Suppressor macrophage treated with lipopolysaccharide for 4 hours (primary cell): ENCODE data around the gene GIPC3.
A peak's percentile ranks its signal among the peaks of the same experiment; 100 is the strongest.

Experiments used
- DNase-seq: peaks from one replicate; pipeline ENCODE4 v3.0.0-alpha.2; 2020

Gene GIPC3

GRCh38 chr19:3605361-3605760 lies 20.1 kb downstream of the GIPC3 start:
- DNase-seq = no peak

DNA sequence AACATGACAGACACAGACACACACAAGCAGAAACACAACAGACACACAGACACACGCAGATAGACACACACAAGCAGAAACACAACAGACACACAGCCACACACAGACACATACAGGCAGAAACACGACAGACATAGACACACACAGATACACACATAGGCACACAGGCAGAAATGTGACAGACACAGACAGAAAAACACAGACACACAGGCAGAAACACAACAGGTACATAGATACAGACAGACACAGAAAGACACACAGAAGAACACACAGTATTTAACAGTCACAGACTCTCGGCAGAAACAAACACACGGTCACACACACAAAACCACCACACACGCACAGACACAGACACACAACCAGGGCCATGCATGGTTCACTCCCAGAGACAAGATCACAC lies 20.5 kb downstream of the GIPC3 start:
- DNase-seq = no peak

- no peak for DNase-seq
Observed at GRCh38 chr19:3606174-3606689, 21.0 kb downstream of the GIPC3 start.

- peak; percentile 58 for DNase-seq
Observed at GRCh38 chr19:3606690-3607289, 21.5 kb downstream of the GIPC3 start, which contains the start of gene TBXA2R. TBXA2R (minus strand) TSS chr19:3606875; CDS start chr19:3600634, 6,241 bp downstream.

- peak; percentile 42 for DNase-seq
Observed at GRCh38 chr19:3607303-3608078, 22.2 kb downstream of the GIPC3 start.

DNA sequence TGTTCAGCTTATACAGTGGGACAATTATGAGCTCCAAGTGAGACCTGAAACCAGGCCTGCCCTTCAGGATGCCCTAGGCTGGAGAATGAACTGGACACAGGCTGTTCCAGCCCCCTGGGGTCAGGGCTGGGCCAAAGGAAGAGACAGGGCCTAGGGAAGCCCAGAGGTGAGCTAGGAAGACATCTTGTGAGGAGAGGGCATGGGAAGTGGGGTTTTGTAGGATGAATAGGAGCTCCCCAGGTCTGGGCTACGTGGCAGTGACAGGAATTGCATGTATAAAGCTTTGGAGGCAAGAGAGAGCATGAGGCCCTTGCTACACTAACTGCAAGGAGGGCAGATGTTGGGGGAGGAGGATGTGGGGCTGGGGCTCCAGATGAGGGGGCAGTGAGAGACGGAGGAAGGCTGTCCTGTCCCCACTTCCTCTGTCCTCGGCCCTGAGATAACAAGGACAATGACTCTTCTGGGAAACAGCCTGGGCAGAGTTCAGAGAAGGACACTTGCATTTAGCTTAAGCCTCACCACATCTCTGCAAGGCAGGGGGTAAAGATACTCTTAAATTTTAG lies 22.9 kb downstream of the GIPC3 start:
- no peak for DNase-seq

- no peak for DNase-seq
Observed at GRCh38 chr19:3608750-3609322, 23.6 kb downstream of the GIPC3 start.

- DNase-seq = no peak
Observed at GRCh38 chr19:3609779-3610719, 24.8 kb downstream of the GIPC3 start.

DNA sequence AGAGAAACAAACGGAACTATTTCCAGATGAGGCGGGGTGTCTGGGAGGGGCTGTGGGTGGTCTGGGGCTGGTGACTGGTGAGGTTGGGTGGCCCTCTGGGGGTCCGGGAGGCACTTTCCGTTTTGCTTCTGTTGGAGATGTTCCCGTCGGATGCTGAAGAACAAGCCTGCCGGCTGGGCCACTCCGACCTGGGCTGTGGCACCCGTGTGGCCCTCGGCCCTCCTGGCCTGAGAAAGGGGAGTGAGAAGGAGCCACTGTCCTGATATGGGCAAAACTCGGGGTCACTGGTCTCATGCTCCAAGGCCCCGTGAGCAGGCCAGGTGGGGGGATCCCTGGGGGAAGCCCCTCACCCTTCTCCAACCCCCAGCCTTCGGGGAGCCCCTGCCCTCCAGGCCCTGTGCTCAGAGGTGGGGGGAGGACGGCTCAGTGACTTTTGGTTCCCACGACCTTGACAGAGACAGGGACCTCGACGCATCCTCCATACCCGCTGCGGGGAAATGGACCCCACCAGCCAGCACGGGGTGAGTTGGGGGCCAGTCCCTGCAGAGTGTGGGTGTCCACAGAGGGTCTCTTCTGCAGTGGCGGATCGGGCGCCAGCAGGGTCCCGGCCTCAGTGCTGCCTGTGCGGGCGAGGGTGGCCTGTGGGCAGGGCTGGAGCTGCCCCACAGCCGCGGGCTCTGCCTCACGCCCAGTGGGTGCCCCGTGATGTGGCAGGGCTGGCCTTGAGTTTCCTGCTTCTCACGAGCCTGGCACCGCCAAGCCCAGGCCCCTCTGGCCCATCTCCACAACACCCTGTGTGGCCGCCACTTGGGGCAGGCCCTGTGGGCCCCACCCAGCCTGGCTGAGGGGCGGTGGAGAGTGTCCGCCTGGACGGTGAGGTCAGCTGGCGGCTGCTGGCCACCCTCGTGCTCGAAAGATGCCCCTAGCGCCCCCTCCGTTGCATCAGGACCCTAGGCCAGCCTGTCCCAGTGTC lies 25.8 kb downstream of the GIPC3 start:
- no peak for DNase-seq

GRCh38 chr19:3611841-3612240 lies 26.6 kb downstream of the GIPC3 start:
- no peak for DNase-seq

DNA sequence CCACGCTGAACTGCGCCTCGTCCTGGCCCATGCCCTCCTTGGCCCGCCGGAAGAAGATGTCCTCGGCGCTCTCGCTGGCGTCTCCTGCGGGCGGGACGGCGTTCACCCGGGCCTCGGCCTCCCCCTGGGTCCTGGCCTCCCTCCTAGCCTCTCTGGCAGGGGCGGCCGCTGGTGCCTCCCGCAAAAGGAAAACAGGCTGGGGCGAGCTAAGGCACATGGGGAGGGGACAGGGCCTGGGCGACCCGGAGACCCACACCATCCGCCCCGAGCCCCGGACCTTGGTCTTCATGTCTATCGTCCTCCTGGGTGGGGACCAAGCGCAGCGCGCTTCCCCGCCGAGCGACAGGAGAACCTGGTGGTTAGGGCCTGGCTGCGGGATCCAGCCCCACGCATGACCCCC lies 27.1 kb downstream of the GIPC3 start:
- no peak for DNase-seq

DNA sequence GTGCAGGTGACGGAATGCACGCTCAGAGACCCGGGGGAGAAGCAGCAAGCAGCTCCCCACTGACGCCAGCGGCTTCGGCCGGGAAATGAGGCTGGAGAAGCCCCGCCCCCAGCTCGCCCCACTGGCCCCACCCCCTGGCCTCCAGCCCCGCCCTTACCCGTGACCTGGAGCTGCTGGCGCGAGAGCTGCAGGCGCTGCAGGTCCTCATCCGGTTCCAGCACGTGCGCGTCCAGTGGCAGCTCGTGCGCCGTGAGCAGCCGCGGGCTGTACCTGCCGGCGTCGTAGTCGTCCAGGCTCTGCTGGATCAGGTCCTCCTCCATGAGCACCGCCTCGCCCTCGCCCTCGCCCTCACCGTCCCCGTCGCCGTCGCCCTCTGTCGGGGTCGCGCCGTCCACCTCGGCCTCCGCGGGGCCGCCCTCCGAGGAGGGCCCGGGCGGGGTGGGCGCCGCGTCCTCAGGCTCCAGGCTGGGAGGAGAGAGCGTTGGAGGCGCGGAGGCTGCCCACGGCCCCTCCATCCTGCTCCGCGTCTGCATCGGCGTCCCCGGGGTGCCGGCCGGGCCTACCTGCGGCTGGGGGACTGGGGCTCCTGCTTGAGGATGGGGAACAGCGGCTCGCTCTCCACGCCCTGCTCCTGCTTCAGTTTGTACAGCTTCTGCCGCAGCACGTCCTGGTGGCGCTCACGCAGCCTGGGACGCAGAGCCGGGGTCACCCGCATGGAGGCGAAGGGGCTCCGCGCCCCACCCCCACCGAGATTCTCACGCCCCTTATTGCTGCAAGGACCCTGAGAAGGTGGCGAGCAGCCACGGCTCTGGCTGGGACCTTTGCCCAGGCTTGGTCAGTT lies 27.8 kb downstream of the GIPC3 start:
- DNase-seq = no peak

GRCh38 chr19:3613818-3614661 lies 28.8 kb downstream of the GIPC3 start:
- no peak for DNase-seq

DNA sequence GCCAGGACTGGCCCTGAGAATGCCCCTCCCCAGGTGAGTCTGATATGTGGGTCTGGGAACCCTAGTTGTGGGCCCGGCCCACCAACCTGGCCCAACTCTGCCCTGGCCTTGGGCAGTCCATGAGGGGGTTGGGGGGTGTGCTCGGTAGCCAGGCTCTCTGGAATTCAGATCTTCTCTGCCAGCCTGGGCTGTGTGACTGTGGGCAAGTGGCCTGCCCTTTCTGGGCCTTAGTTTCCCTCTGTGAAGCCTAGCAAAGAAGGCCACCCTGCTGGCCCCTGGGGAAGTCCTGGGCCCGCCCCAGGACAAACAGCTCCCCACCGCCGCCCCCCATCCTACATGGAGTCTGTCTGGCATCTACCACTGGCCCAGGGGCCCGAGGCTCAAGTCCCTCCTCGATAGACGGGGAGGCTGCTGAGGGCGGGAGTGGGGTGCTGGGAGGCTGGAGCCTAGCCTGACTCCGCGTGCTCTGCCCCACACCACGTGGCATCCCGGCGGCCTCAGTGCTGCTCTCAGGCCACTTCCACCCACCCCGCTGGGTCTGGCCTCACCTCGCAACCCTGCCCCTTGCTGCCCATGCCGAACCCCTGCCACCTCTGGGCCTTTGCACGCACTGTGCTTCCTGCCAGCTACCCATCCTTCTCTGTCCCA lies 29.7 kb downstream of the GIPC3 start:
- no peak for DNase-seq

GRCh38 chr19:3615524-3616135 lies 30.4 kb downstream of the GIPC3 start:
- no peak for DNase-seq

- peak; percentile 11 for DNase-seq
Observed at GRCh38 chr19:3617463-3617862, 32.2 kb downstream of the GIPC3 start.

- DNase-seq = peak; percentile 80
Observed at GRCh38 chr19:3618144-3618810, 33.0 kb downstream of the GIPC3 start.
